ENCODE measurements around the gene LBX2.

Gene LBX2

DNA sequence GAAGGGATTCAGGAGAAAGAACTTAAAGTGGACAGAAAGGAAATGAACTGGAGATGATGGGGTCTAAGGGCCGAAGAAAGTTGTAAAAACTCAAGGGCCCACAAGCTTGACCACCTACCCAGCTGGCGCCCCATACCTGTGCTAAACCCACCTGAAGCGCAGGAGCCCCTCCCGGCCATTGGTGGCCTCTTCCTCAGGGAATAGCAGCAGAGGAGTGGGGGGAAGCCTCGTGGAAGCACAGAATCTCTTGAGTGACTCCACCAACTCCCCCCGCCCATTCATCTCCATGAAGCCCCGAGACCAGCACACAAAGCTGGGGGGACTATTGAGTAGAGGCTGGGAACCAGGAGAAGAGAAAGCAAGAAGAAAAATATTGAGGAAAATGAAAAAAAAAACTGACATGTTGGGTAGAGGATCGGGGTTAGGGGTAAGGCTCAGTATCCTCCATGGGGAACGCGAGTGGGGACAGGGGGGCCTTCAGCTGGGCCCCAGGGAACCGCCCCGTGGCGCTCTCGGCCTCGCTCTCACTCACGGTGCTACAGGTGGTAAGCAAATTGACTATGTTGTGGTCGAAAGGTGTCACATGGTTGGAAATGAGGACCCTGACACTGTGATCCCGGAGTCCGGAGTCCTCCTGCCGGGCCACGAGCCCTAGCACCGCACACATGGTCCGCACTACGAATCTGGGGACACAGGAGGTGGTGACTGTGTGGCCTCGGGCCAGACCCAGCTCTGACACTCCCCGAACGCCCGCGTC, 29.4 kb upstream of the LBX2 start:
- peak overlapping the region; percentile 71 for H3K27ac ChIP-seq

DNA sequence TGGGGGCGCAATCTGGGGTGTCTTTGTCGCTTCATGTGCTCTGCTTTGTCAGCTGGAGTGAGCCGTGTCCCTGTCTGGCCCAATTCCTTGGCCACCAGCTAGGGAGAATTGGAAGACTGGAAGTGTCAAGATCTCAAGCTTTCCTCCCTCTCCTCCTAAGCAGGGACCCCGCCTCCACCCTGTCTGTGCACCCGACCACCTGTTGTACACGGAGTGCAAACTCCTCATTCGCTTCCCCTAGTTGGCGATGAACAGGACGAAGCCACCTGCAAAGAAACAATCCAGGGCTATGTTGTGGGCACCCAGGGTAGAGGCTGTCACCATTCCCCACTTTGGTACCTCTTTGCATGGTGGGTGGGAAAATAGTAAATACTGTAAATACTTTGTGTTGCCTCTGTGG, 28.3 kb upstream of the LBX2 start:
- Histone ChIP-seq H3K27ac (no peak overlapping the region), H3K4me2 (peak overlapping the region; percentile 100; the same call in 1 of the 2 replicates), H4K20me1 (ENCODE audit: insufficient read depth) (no peaks in the 10 kb centered on the region), H3K4me3 (IDR thresholded peaks at IDR 0.05; ENCODE audit: insufficient read depth, low read depth, low read length) (no peak overlapping the region), H3K36me3 (ENCODE audit: insufficient read depth) (peaks cover 4% of the 10 kb centered on the region; the same call in 1 of the 2 replicates), H3K27me3 (ENCODE audit: insufficient read depth, low read depth) (no peaks in the 10 kb centered on the region), H3K79me2 (ENCODE audit: insufficient read depth, low read depth) (peaks cover 30% of the 10 kb centered on the region), H3K9ac (no peak overlapping the region), H3K4me1 (ENCODE audit: low read depth, poor library complexity, severe bottlenecking) (peaks cover 22% of the 10 kb centered on the region), H2AFZ (ENCODE audit: low read depth) (no peak overlapping the region)
- TF ChIP-seq CTCF (conservative IDR thresholded peaks at IDR 0.05; ENCODE audit: low read depth, low read length), result no peak

More for the DNA sequence above, 29.4 kb upstream of the LBX2 start:
- no peak for TF ChIP-seq CTCF (conservative IDR thresholded peaks at IDR 0.05; ENCODE audit: low read depth, low read length)
- Histone ChIP-seq H3K9ac (peak overlapping the region; percentile 91), H3K36me3 (ENCODE audit: insufficient read depth) (peaks cover 4% of the 10 kb centered on the region; the same call in 1 of the 2 replicates), H4K20me1 (ENCODE audit: insufficient read depth) (no peaks in the 10 kb centered on the region), H3K27me3 (ENCODE audit: insufficient read depth, low read depth) (no peaks in the 10 kb centered on the region), H3K79me2 (ENCODE audit: insufficient read depth, low read depth) (peaks cover 30% of the 10 kb centered on the region), H3K4me3 (IDR thresholded peaks at IDR 0.05; ENCODE audit: insufficient read depth, low read depth, low read length) (no peak overlapping the region), H3K4me2 (peak overlapping the region; percentile 100), H2AFZ (ENCODE audit: low read depth) (peak overlapping the region; percentile 72), H3K4me1 (ENCODE audit: low read depth, poor library complexity, severe bottlenecking) (peaks cover 22% of the 10 kb centered on the region)

GRCh38 chr2:74526649-74527230, 27.3 kb upstream of the LBX2 start:
- peaks cover 3% of the 10 kb centered on the region; the same call in 1 of the 2 replicates for H3K27me3 ChIP-seq (ENCODE audit: insufficient read depth, low read depth)
- H3K9ac ChIP-seq, result no peak overlapping the region
- TF ChIP-seq CTCF (conservative IDR thresholded peaks at IDR 0.05; ENCODE audit: low read depth, low read length), result no peak
- H3K27ac ChIP-seq, result no peak overlapping the region
- peaks cover 4% of the 10 kb centered on the region; the same call in 1 of the 2 replicates for H3K36me3 ChIP-seq (ENCODE audit: insufficient read depth)
- H3K4me3 ChIP-seq (IDR thresholded peaks at IDR 0.05; ENCODE audit: insufficient read depth, low read depth, low read length), result no peak overlapping the region
- H4K20me1 ChIP-seq (ENCODE audit: insufficient read depth), result no peaks in the 10 kb centered on the region
- peaks cover 30% of the 10 kb centered on the region for H3K79me2 ChIP-seq (ENCODE audit: insufficient read depth, low read depth)
- H3K4me1 ChIP-seq (ENCODE audit: low read depth, poor library complexity, severe bottlenecking), result peaks cover 19% of the 10 kb centered on the region
- H2AFZ ChIP-seq (ENCODE audit: low read depth), result no peak overlapping the region
- H3K4me2 ChIP-seq, result no peak overlapping the region

DNA sequence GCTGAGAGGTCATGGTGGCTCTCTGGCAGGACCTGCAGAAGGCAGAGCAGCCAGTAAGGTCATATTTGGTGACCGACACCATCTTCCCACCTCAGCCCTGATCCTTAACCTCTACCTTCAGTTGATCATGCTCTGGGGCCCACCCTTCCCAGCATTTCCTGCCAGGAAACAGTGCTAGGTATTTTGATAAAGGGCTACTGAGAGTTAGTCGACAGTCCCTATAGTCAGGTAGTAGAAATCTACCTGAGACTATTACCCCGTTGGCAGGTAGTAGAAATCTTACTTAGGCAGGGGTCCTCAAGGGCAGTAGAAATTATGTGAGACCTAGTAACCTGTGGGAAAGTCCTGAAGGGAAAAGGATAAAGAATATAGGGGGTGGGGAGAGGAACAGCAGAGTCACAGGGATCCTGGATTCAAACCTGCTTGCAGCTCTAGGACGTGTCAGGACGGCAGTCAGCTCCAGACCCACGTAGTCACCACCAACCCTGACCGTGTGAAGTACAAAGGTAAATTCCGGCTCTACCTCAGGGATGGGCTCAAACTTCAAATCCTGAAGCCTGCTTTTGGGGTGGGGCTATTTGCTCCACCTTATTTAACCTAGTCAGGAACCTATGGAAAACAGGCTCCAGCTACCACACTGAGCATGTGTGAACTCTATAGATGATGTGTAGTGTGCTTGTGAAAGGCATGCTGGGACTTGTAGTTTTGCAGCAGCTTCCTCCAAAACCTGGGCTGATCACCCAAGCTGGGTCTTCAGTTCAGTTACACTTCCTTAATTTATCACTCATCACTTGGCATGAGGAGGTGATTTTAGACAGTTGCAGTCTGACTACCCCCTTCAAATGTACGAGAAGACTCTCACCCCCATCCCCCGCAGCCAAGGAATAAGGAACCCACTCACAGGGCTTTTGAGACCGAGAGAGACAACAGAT, 26.6 kb upstream of the LBX2 start, which contains the start of gene DQX1:
Gene DQX1 (minus strand): TSS at position 515 of the 932 bp plus-strand sequence. CDS start 502 bp downstream, at position 13.
- H3K4me2 ChIP-seq, result no peak within 1 kb of the TSS
- no peak for TF ChIP-seq CTCF (conservative IDR thresholded peaks at IDR 0.05; ENCODE audit: low read depth, low read length)
- peaks cover 4% of the 10 kb centered on the region; the same call in 1 of the 2 replicates for H3K36me3 ChIP-seq (ENCODE audit: insufficient read depth)
- no peak within 1 kb of the TSS for H2AFZ ChIP-seq (ENCODE audit: low read depth)
- H3K4me3 ChIP-seq (IDR thresholded peaks at IDR 0.05; ENCODE audit: insufficient read depth, low read depth, low read length), result no peak within 1 kb of the TSS
- peaks cover 3% of the 10 kb centered on the region; the same call in 1 of the 2 replicates for H3K27me3 ChIP-seq (ENCODE audit: insufficient read depth, low read depth)
- H3K4me1 ChIP-seq (ENCODE audit: low read depth, poor library complexity, severe bottlenecking), result peaks cover 12% of the 10 kb centered on the region
- H3K9ac ChIP-seq, result no peak within 1 kb of the TSS
- H4K20me1 ChIP-seq (ENCODE audit: insufficient read depth), result no peaks in the 10 kb centered on the region
- H3K79me2 ChIP-seq (ENCODE audit: insufficient read depth, low read depth), result peaks cover 25% of the 10 kb centered on the region
- no peak within 1 kb of the TSS for H3K27ac ChIP-seq

All from KMS-11 (cell line).